Sigmoid colon (tissue), 4 donors: ENCODE data around the gene APOBEC3B.

Experiments used
- CTCF ChIP-seq, 4 experiments: fragments of 450-650 bp in 3 of 4; fragments of 200-600 bp in 1 of 4; IDR thresholded peaks; one replicate each; pipeline ENCODE4 v1.5.1; 2016 to 2019; ENCODE audit warnings: antibody characterized with exemption in 4 of 4, mild to moderate bottlenecking in 3 of 4, moderate library complexity in 2 of 4
- POLR2A ChIP-seq, 2 donors: fragments of 450-650 bp; IDR thresholded peaks; one replicate each; pipeline ENCODE4 v1.6.1; 2016; ENCODE audit warnings: antibody characterized with exemption in 2 of 2, mild to moderate bottlenecking in 2 of 2, moderate library complexity in 2 of 2
- POLR2AphosphoS5 ChIP-seq, 4 donors: sonication (generic); formaldehyde crosslinking; IDR thresholded peaks; one replicate each; pipeline ENCODE4 v1.6.1; 2017; ENCODE audit warnings: antibody characterized with exemption in 4 of 4

- TF ChIP-seq POLR2AphosphoS5 (IDR thresholded peaks at IDR 0.05) (no peak), POLR2A (IDR thresholded peaks at IDR 0.05) (no peak), CTCF (IDR thresholded peaks at IDR 0.05) (no peak)
Measured at GRCh38 chr22:38971202-38971601, 10.9 kb upstream of the APOBEC3B start.
